Measurements from ENCODE around the gene COL11A2. TPM values are rescaled to one million over a fixed set of nuclear protein-coding genes. Genes with fewer than 3 reads are reported as not detected.

Gene COL11A2
- total RNA-seq, 1 donor from 2014 or later, result 0.47 TPM

- H3K4me3 Mint-ChIP-seq, result no peak overlapping the region
- peak; percentile 73 for ATAC-seq (ENCODE audit: low read depth)
Observed at GRCh38 chr6:33126101-33126714, 66.1 kb downstream of the COL11A2 start.

GRCh38 chr6:33124947-33125346, 67.3 kb downstream of the COL11A2 start:
- no peak for TF ChIP-seq CTCF (IDR thresholded peaks at IDR 0.05)
- Mint-ChIP-seq H3K4me1 (peaks cover 4% of the 10 kb centered on the region), H3K36me3 (ENCODE audit: low read depth) (peaks cover 19% of the 10 kb centered on the region), H3K9me3 (peaks cover 7% of the 10 kb centered on the region), H3K4me3 (no peak overlapping the region), H3K27ac (no peak overlapping the region), H3K27me3 (no peaks in the 10 kb centered on the region)
- ChIA-PET POLR2A (interaction anchor here (1.5 to 2.8 kb wide), 2 partner anchors 107 to 110 kb away, joined by 3 to 15 read pairs; no protein-coding TSS in a partner anchor), CTCF (interaction anchor here (0.9 to 5.0 kb wide), 6 partner anchors 10 to 125 kb away, joined by 3 to 45 read pairs (median 4); no protein-coding TSS in a partner anchor)
- no peak for ATAC-seq (ENCODE audit: low read depth)
- no peak for DNase-seq
- intact Hi-C loops (cut with micrococcal nuclease), result no loop called here

More at GRCh38 chr6:33126101-33126714, 66.1 kb downstream of the COL11A2 start:
- intact Hi-C loops (cut with micrococcal nuclease), result loop anchor here (1.0 kb wide), 3 partner anchors 112 to 126 kb away; no protein-coding TSS in a partner anchor
- TF ChIP-seq CTCF (IDR thresholded peaks at IDR 0.05), result no peak
- Mint-ChIP-seq H3K4me1 (peaks cover 4% of the 10 kb centered on the region), H3K27ac (no peak overlapping the region), H3K27me3 (no peaks in the 10 kb centered on the region), H3K9me3 (peaks cover 7% of the 10 kb centered on the region), H3K36me3 (ENCODE audit: low read depth) (peaks cover 19% of the 10 kb centered on the region)
- peak; percentile 59 for DNase-seq
- ChIA-PET POLR2A (interaction anchor here (1.0 to 2.8 kb wide), 5 partner anchors 53 to 127 kb away, joined by 3 to 15 read pairs (median 4); partner anchors contain the start of gene HLA-DPA1), CTCF (interaction anchor here (0.8 to 5.0 kb wide), 17 partner anchors 9 to 232 kb away, joined by 3 to 45 read pairs (median 5); no protein-coding TSS in a partner anchor)

GRCh38 chr6:33124525-33124901, 67.8 kb downstream of the COL11A2 start:
- no peak for TF ChIP-seq CTCF (IDR thresholded peaks at IDR 0.05)
- Mint-ChIP-seq H3K27me3 (no peaks in the 10 kb centered on the region), H3K36me3 (ENCODE audit: low read depth) (peaks cover 19% of the 10 kb centered on the region), H3K9me3 (peaks cover 7% of the 10 kb centered on the region), H3K27ac (no peak overlapping the region), H3K4me1 (peaks cover 4% of the 10 kb centered on the region), H3K4me3 (no peak overlapping the region)
- ChIA-PET CTCF (interaction anchor here (0.9 to 5.0 kb wide), 6 partner anchors 10 to 124 kb away, joined by 3 to 45 read pairs (median 4); no protein-coding TSS in a partner anchor), POLR2A (interaction anchor here (2.8 kb wide), 1 partner anchor 109 kb away, joined by 15 read pairs; no protein-coding TSS in a partner anchor)
- ATAC-seq (ENCODE audit: low read depth) (no peak), DNase-seq (no peak)
- intact Hi-C loops (cut with micrococcal nuclease), result no loop called here

- no peak for ATAC-seq (ENCODE audit: low read depth)
- DNase-seq, result no peak
- Mint-ChIP-seq H3K9me3 (peaks cover 7% of the 10 kb centered on the region), H3K36me3 (ENCODE audit: low read depth) (peaks cover 19% of the 10 kb centered on the region), H3K4me3 (no peak overlapping the region), H3K27ac (no peak overlapping the region), H3K4me1 (peaks cover 4% of the 10 kb centered on the region), H3K27me3 (no peaks in the 10 kb centered on the region)
- ChIA-PET CTCF (interaction anchor here (0.9 to 5.0 kb wide), 6 partner anchors 9 to 124 kb away, joined by 3 to 45 read pairs (median 4); no protein-coding TSS in a partner anchor), POLR2A (interaction anchor here (1.1 to 2.8 kb wide), 2 partner anchors 109 to 124 kb away, joined by 3 to 15 read pairs; no protein-coding TSS in a partner anchor)
- intact Hi-C loops (cut with micrococcal nuclease), result no loop called here
- no peak for TF ChIP-seq CTCF (IDR thresholded peaks at IDR 0.05)
Observed at GRCh38 chr6:33123732-33124524, 68.3 kb downstream of the COL11A2 start.
